ENCODE measurements around the gene LPA.

DNA sequence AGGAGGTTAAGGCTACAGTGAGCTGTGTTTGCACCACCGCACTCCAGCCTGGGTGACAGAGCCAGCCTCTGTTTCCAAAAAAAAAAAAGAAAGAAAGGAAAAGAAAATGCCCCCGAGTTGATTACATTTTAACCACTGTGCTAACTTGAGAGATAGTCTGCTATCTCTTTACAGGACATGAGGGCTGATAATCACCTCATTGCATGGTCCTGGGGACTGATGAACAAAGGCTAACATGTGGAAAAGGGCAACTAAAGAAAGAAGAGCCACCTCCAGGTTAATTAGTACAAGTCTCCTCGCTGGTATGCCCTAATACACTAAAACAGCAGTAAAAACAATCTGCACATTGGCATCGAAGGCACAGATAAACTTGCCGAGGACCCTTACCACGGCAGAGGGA is 33.8 kb upstream of the LPA start:
- TF ChIP-seq, protein P1, sequence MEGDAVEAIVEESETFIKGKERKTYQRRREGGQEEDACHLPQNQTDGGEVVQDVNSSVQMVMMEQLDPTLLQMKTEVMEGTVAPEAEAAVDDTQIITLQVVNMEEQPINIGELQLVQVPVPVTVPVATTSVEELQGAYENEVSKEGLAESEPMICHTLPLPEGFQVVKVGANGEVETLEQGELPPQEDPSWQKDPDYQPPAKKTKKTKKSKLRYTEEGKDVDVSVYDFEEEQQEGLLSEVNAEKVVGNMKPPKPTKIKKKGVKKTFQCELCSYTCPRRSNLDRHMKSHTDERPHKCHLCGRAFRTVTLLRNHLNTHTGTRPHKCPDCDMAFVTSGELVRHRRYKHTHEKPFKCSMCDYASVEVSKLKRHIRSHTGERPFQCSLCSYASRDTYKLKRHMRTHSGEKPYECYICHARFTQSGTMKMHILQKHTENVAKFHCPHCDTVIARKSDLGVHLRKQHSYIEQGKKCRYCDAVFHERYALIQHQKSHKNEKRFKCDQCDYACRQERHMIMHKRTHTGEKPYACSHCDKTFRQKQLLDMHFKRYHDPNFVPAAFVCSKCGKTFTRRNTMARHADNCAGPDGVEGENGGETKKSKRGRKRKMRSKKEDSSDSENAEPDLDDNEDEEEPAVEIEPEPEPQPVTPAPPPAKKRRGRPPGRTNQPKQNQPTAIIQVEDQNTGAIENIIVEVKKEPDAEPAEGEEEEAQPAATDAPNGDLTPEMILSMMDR (IDR thresholded peaks at IDR 0.05; ENCODE audit: insufficient read depth, low read depth, low read length): no peak
- no peak for TF ChIP-seq EZH2 (IDR thresholded peaks at IDR 0.05; ENCODE audit: insufficient read depth, low read length)

All from astrocyte (in vitro differentiated cells and primary cell).